Endodermal cell (in vitro differentiated cells): Measurements from ENCODE around the gene CARNS1. TPM values are rescaled to one million over a fixed set of nuclear protein-coding genes. Genes with fewer than 3 reads are reported as not detected.
A peak's percentile ranks its signal among the peaks of the same experiment; 100 is the strongest.
"Not testable (repeated sequence)": the region's sequence is repeated elsewhere in the genome, so short reads cannot be mapped to it uniquely, and the experiment has no call there.

Experiments used
- DNase-seq: peaks from one replicate; pipeline ENCODE4 v3.0.0-alpha.2; 2017
- H3K27ac ChIP-seq: 2 replicates; pipeline ENCODE4 v1.5.1; 2013; ENCODE audit warnings: mild to moderate bottlenecking, low read depth, low read length, moderate library complexity
- H3K27me3 ChIP-seq: 2 replicates; pipeline ENCODE4 v1.6.1; 2013; ENCODE audit warnings: mild to moderate bottlenecking, low read length, moderate library complexity; ENCODE audit not compliant: insufficient read depth, control insufficient read depth, poor library complexity, severe bottlenecking
- H3K36me3 ChIP-seq: 2 replicates; pipeline ENCODE4 v1.7.0; 2013; ENCODE audit warnings: mild to moderate bottlenecking, low read length, moderate library complexity; ENCODE audit not compliant: control insufficient read depth, insufficient read depth
- H3K4me1 ChIP-seq: one replicate; pipeline ENCODE4 v1.7.0; 2013; ENCODE audit warnings: low read length; ENCODE audit not compliant: control insufficient read depth, insufficient read depth
- H3K4me3 ChIP-seq: 2 replicates; pipeline ENCODE4 v1.5.1; 2013; ENCODE audit warnings: mild to moderate bottlenecking, low read length, moderate library complexity
- H3K9ac ChIP-seq: 2 replicates; pipeline ENCODE4 v1.6.1; 2013; ENCODE audit warnings: mild to moderate bottlenecking, low read length, moderate library complexity; ENCODE audit not compliant: poor library complexity, severe bottlenecking; ENCODE audit errors: extremely low read depth
- H3K9me3 ChIP-seq: 2 replicates; pipeline ENCODE4 v1.6.1; 2013; ENCODE audit warnings: mild to moderate bottlenecking, low read length, moderate library complexity; ENCODE audit not compliant: control insufficient read depth
- H3K27ac Mint-ChIP-seq: 2 replicates; pipeline ENCODE4 v1.8.0; 2020; ENCODE audit warnings: mixed read lengths
- H3K27me3 Mint-ChIP-seq: 2 replicates; pipeline ENCODE4 v1.8.0; 2021; ENCODE audit warnings: mild to moderate bottlenecking, mixed read lengths; ENCODE audit not compliant: insufficient read depth
- H3K36me3 Mint-ChIP-seq: 2 replicates; pipeline ENCODE4 v1.8.0; 2020; ENCODE audit warnings: low read depth, mixed read lengths
- H3K4me1 Mint-ChIP-seq: 2 replicates; pipeline ENCODE4 v1.8.0; 2020; ENCODE audit warnings: mixed read lengths
- H3K4me3 Mint-ChIP-seq: 2 replicates; pipeline ENCODE4 v1.8.0; 2020; ENCODE audit warnings: mild to moderate bottlenecking, moderate library complexity, mixed read lengths
- H3K9me3 Mint-ChIP-seq: 2 replicates; pipeline ENCODE4 v1.8.0; 2020; ENCODE audit warnings: mild to moderate bottlenecking, mixed read lengths
- CTCF ChIP-seq: fragments of 200-600 bp; sonication (generic); conservative IDR thresholded peaks from 2 replicates; pipeline ENCODE4 v1.5.0; 2021; ENCODE audit warnings: antibody characterized with exemption, mild to moderate bottlenecking
- WGBS, 2 experiments: methylation state at CpG; one replicate each; pipeline versions ENCODE4 v1.1.5 to v1.1.7; 2013; ENCODE audit warnings: missing lambda C conversion rate in 2 of 2, mixed read lengths in 1 of 2; ENCODE audit not compliant: insufficient coverage in 1 of 2, insufficient read length in 1 of 2; 5-methylcytosine and 5-hydroxymethylcytosine counted together
- total RNA-seq, 2 donors: library from RNA; stranded (reverse); fragmentation: NEBNext Ultra II Directional in 1 of 2; extraction: Animal tissue kit (Norgen Biotek cat#: 25700) in 1 of 2; gene quantifications; 2 replicates in 1 of 2; 3 replicates in 1 of 2; pipeline ENCODE4 v1.2.1, GENCODE V29; 2021

CARNS1 gene
- total RNA-seq, 2 donors from 2014 or later = 1.6 to 2.2 TPM

- Histone ChIP-seq H3K9ac (peak overlapping the region; percentile 75), H3K9me3 (no peaks in the 10 kb centered on the region), H3K4me3 (peak overlapping the region; percentile 94), H3K4me1 (peaks cover 10% of the 10 kb centered on the region), H3K36me3 (peaks cover 28% of the 10 kb centered on the region), H3K27ac (no peak overlapping the region), H3K27me3 (no peaks in the 10 kb centered on the region)
- Mint-ChIP-seq H3K4me3 (peak overlapping the region; percentile 66), H3K4me1 (peaks cover 12% of the 10 kb centered on the region), H3K27me3 (no peaks in the 10 kb centered on the region), H3K36me3 (peaks cover 33% of the 10 kb centered on the region), H3K9me3 (no peaks in the 10 kb centered on the region), H3K27ac (no peak overlapping the region)
- WGBS, 2 experiments = 12 to 26% methylated on average over 12 to 27 of the region's 27 CpGs
- no peak for TF ChIP-seq CTCF
- DNase-seq = no peak
Observed at GRCh38 chr11:67400942-67401494, 14.5 kb upstream of the CARNS1 start.

- Histone ChIP-seq H3K36me3 (peaks cover 28% of the 10 kb centered on the region), H3K27ac (peak within 1 kb of the TSS; percentile 44), H3K4me1 (peaks cover 10% of the 10 kb centered on the region), H3K27me3 (no peaks in the 10 kb centered on the region), H3K4me3 (peak within 1 kb of the TSS; percentile 94), H3K9ac (peak within 1 kb of the TSS; percentile 75), H3K9me3 (no peaks in the 10 kb centered on the region)
- Mint-ChIP-seq H3K4me1 (peaks cover 12% of the 10 kb centered on the region), H3K9me3 (no peaks in the 10 kb centered on the region), H3K27ac (no peak within 1 kb of the TSS), H3K4me3 (peak within 1 kb of the TSS; percentile 66), H3K27me3 (no peaks in the 10 kb centered on the region), H3K36me3 (peaks cover 30% of the 10 kb centered on the region)
- TF ChIP-seq CTCF = peak; percentile 76
- WGBS, 2 experiments = 0% methylated on average over 4 to 72 of the region's 73 CpGs
- peak; percentile 95 for DNase-seq
Observed at GRCh38 chr11:67401495-67402191, 13.8 kb upstream of the CARNS1 start, which contains the start of gene PPP1CA. TSS of gene PPP1CA (minus strand) at chr11:67401858. CDS start at chr11:67401782, 76 bp downstream.

- WGBS, 2 experiments = 87 to 89% methylated on average over 18 to 19 of the region's 19 CpGs
- H3K4me1 Mint-ChIP-seq, H3K4me1 ChIP-seq, H3K9ac ChIP-seq, H3K4me3 ChIP-seq, DNase-seq, H3K27me3 Mint-ChIP-seq, H3K9me3 Mint-ChIP-seq, H3K27ac Mint-ChIP-seq, H3K9me3 ChIP-seq, H3K27ac ChIP-seq, H3K27me3 ChIP-seq: not testable (repeated sequence)
- Mint-ChIP-seq H3K36me3 (peaks cover 26% of the 10 kb centered on the region), H3K4me3 (peak overlapping the region; percentile 66)
- H3K36me3 ChIP-seq = peaks cover 28% of the 10 kb centered on the region
Observed at GRCh38 chr11:67402192-67402839, 13.2 kb upstream of the CARNS1 start.

- not testable (repeated sequence) for H3K4me3 ChIP-seq, H3K27ac ChIP-seq, H3K4me3 Mint-ChIP-seq, H3K9ac ChIP-seq, H3K27ac Mint-ChIP-seq, H3K9me3 Mint-ChIP-seq, H3K4me1 ChIP-seq, H3K4me1 Mint-ChIP-seq, H3K27me3 Mint-ChIP-seq, H3K9me3 ChIP-seq, H3K27me3 ChIP-seq, DNase-seq
- peaks cover 19% of the 10 kb centered on the region for H3K36me3 Mint-ChIP-seq
- H3K36me3 ChIP-seq = peaks cover 20% of the 10 kb centered on the region
- WGBS, 2 experiments = 93 to 96% methylated on average over 9 of the region's 9 CpGs
Observed at GRCh38 chr11:67403085-67403484, 12.4 kb upstream of the CARNS1 start.
